Activated CD4-positive, alpha-beta T cell treated with anti-CD3 and anti-CD28 coated beads for 24 hours (primary cell): Measurements from ENCODE around the gene ABCC11.
A peak's percentile ranks its signal among the peaks of the same experiment; 100 is the strongest.

Source experiments
- DNase-seq, 2 donors: peaks; one replicate each; pipeline ENCODE4 v3.0.0-alpha.2; 2020; ENCODE audit warnings: low read depth in 2 of 2

ABCC11 gene

GRCh38 chr16:48132696-48133095 lies 114.6 kb downstream of the ABCC11 start:
- no peak for DNase-seq

- DNase-seq, result no peak
These were observed 116.0 kb downstream of the ABCC11 start for GRCh38 chr16:48131201-48131935.

- DNase-seq, result no peak
These were observed 117.4 kb downstream of the ABCC11 start for GRCh38 chr16:48129926-48130325.

GRCh38 chr16:48128769-48129168 lies 118.6 kb downstream of the ABCC11 start:
- no peak for DNase-seq

- no peak for DNase-seq
These were observed 120.3 kb downstream of the ABCC11 start for GRCh38 chr16:48126801-48127644.

- DNase-seq, result no peak
These were observed 121.5 kb downstream of the ABCC11 start for GRCh38 chr16:48125888-48126287.

GRCh38 chr16:48124266-48124665 lies 123.1 kb downstream of the ABCC11 start:
- no peak for DNase-seq

- peak; percentile 39 to 56 for DNase-seq
These were observed 124.1 kb downstream of the ABCC11 start for GRCh38 chr16:48123104-48123788.

- no peak for DNase-seq
These were observed 126.1 kb downstream of the ABCC11 start for GRCh38 chr16:48121276-48121675.

GRCh38 chr16:48118841-48119240 lies 128.5 kb downstream of the ABCC11 start:
- DNase-seq, result no peak

- DNase-seq, result peak; percentile 32 to 45
These were observed 129.9 kb downstream of the ABCC11 start for GRCh38 chr16:48117217-48118105.
